ENCODE results near the gene RYK. TPM values are rescaled to one million over a fixed set of nuclear protein-coding genes. Genes with fewer than 3 reads are reported as not detected.
A peak's percentile ranks its signal among the peaks of the same experiment; 100 is the strongest.
"Not testable (repeated sequence)": the region's sequence is repeated elsewhere in the genome, so short reads cannot be mapped to it uniquely, and the experiment has no call there.

The RYK gene
- total RNA-seq, 1 donor from 2014 or later: 85.2 TPM

- no peak for TF ChIP-seq CTCF (IDR thresholded peaks at IDR 0.05; ENCODE audit: unreplicated experiment)
- no peak overlapping the region for H3K27ac Mint-ChIP-seq
- no peaks in the 10 kb centered on the region for H3K27me3 Mint-ChIP-seq
- H3K36me3 Mint-ChIP-seq (ENCODE audit: insufficient read depth): no peaks in the 10 kb centered on the region
- H3K4me1 Mint-ChIP-seq (ENCODE audit: low read depth): peaks cover 14% of the 10 kb centered on the region
- no peak for DNase-seq (ENCODE audit: low spot score, unreplicated experiment)
- H3K9me3 Mint-ChIP-seq (ENCODE audit: low read depth): no peaks in the 10 kb centered on the region
- H3K4me3 Mint-ChIP-seq (ENCODE audit: low read depth): no peak overlapping the region
Measured at GRCh38 chr3:134228479-134228878, 22.2 kb downstream of the RYK start.

- H3K4me1 Mint-ChIP-seq (ENCODE audit: low read depth): peaks cover 16% of the 10 kb centered on the region
- H3K27ac Mint-ChIP-seq: no peak overlapping the region
- H3K36me3 Mint-ChIP-seq (ENCODE audit: insufficient read depth): no peaks in the 10 kb centered on the region
- no peak for TF ChIP-seq CTCF (IDR thresholded peaks at IDR 0.05; ENCODE audit: unreplicated experiment)
- DNase-seq (ENCODE audit: low spot score, unreplicated experiment): no peak
- no peaks in the 10 kb centered on the region for H3K9me3 Mint-ChIP-seq (ENCODE audit: low read depth)
- H3K27me3 Mint-ChIP-seq: no peaks in the 10 kb centered on the region
- H3K4me3 Mint-ChIP-seq (ENCODE audit: low read depth): no peak overlapping the region
Measured at GRCh38 chr3:134228035-134228434, 22.6 kb downstream of the RYK start.

- H3K27me3 Mint-ChIP-seq; H3K4me3 Mint-ChIP-seq (ENCODE audit: low read depth); H3K27ac Mint-ChIP-seq; H3K9me3 Mint-ChIP-seq (ENCODE audit: low read depth); DNase-seq (ENCODE audit: low spot score, unreplicated experiment); H3K36me3 Mint-ChIP-seq (ENCODE audit: insufficient read depth): not testable (repeated sequence)
- H3K4me1 Mint-ChIP-seq (ENCODE audit: low read depth): peaks cover 11% of the 10 kb centered on the region
- TF ChIP-seq CTCF (IDR thresholded peaks at IDR 0.05; ENCODE audit: unreplicated experiment): peak; percentile 3
Measured at GRCh38 chr3:134224796-134225156, 25.9 kb downstream of the RYK start.

- Mint-ChIP-seq H3K36me3 (ENCODE audit: insufficient read depth) (peaks cover 1% of the 10 kb centered on the region), H3K4me1 (ENCODE audit: low read depth) (peaks cover 9% of the 10 kb centered on the region), H3K27me3 (no peaks in the 10 kb centered on the region), H3K9me3 (ENCODE audit: low read depth) (no peaks in the 10 kb centered on the region), H3K27ac (no peak overlapping the region), H3K4me3 (ENCODE audit: low read depth) (no peak overlapping the region)
- no peak for TF ChIP-seq CTCF (IDR thresholded peaks at IDR 0.05; ENCODE audit: unreplicated experiment)
- no peak for DNase-seq (ENCODE audit: low spot score, unreplicated experiment)
Measured at GRCh38 chr3:134222835-134223234, 27.8 kb downstream of the RYK start.

GRCh38 chr3:134216851-134217250 is 33.8 kb downstream of the RYK start:
- TF ChIP-seq CTCF (IDR thresholded peaks at IDR 0.05; ENCODE audit: unreplicated experiment): no peak
- Mint-ChIP-seq H3K4me1 (ENCODE audit: low read depth) (no peaks in the 10 kb centered on the region), H3K36me3 (ENCODE audit: insufficient read depth) (peaks cover 4% of the 10 kb centered on the region), H3K9me3 (ENCODE audit: low read depth) (no peaks in the 10 kb centered on the region), H3K4me3 (ENCODE audit: low read depth) (no peak overlapping the region), H3K27ac (no peak overlapping the region), H3K27me3 (no peaks in the 10 kb centered on the region)
- DNase-seq (ENCODE audit: low spot score, unreplicated experiment): no peak

Data from progenitor cell of endocrine pancreas (in vitro differentiated cells).